OCI-LY1 (cell line): ENCODE results near the gene SP8.

Experiments used
- H2AFZ ChIP-seq: fragments of 200-600 bp; sonication (generic), shearing (Covaris generic); 2 replicates; pipeline ENCODE4 v1.6.0; 2014; ENCODE audit warnings: antibody characterized with exemption, mild to moderate bottlenecking, low read length
- H3F3A ChIP-seq: fragments of 200-600 bp; sonication (generic), shearing (Covaris generic); 2 replicates; pipeline ENCODE4 v1.6.0; 2014; ENCODE audit warnings: mild to moderate bottlenecking, antibody characterized with exemption, low read length, moderate library complexity; ENCODE audit not compliant: insufficient read depth
- H3K27ac ChIP-seq: fragments of 200-600 bp; sonication (generic); 2 replicates; pipeline ENCODE4 v1.5.1; 2014; ENCODE audit warnings: low read length, mixed run types, mild to moderate bottlenecking, low read depth; ENCODE audit not compliant: poor library complexity, severe bottlenecking
- H3K27me3 ChIP-seq: fragments of 200-600 bp; sonication (generic); 2 replicates; pipeline ENCODE4 v1.6.0; 2014; ENCODE audit warnings: antibody characterized with exemption, mild to moderate bottlenecking, low read length, moderate library complexity; ENCODE audit not compliant: insufficient read depth
- H3K36me3 ChIP-seq: fragments of 200-600 bp; sonication (generic); 2 replicates; pipeline ENCODE4 v1.6.1; 2014; ENCODE audit warnings: mild to moderate bottlenecking, antibody characterized with exemption, low read length, moderate library complexity, mixed read lengths; ENCODE audit not compliant: insufficient read depth
- H3K4me1 ChIP-seq: fragments of 200-600 bp; sonication (generic); 2 replicates; pipeline ENCODE4 v1.5.1; 2014; ENCODE audit warnings: mild to moderate bottlenecking, low read length, moderate library complexity; ENCODE audit not compliant: insufficient read depth, severe bottlenecking
- H3K4me2 ChIP-seq: fragments of 200-600 bp; sonication (generic), shearing (Covaris generic); 2 replicates; pipeline ENCODE4 v1.6.1; 2014; ENCODE audit warnings: low read length
- H3K4me3 ChIP-seq: fragments of 200-600 bp; sonication (generic); 2 replicates; pipeline ENCODE4 v1.5.1; 2014; ENCODE audit warnings: low read length, low read depth, mild to moderate bottlenecking, mixed read lengths; ENCODE audit not compliant: poor library complexity, severe bottlenecking
- H3K79me2 ChIP-seq: fragments of 200-600 bp; shearing (Covaris generic); 2 replicates; pipeline ENCODE4 v1.6.1; 2016; ENCODE audit warnings: mixed run types, low read length, mixed read lengths; ENCODE audit not compliant: insufficient read depth
- H3K9ac ChIP-seq: fragments of 200-600 bp; sonication (generic), shearing (Covaris generic); 2 replicates; pipeline ENCODE4 v1.6.1; 2014; ENCODE audit warnings: mild to moderate bottlenecking, low read length, mixed read lengths
- H3K9me2 ChIP-seq: fragments of 200-600 bp; sonication (generic), shearing (Covaris generic); 2 replicates; pipeline ENCODE4 v1.6.1; 2014; ENCODE audit warnings: low read depth, mild to moderate bottlenecking, low read length, mixed read lengths
- H3K9me3 ChIP-seq: fragments of 200-600 bp; shearing (Covaris generic); 2 replicates; pipeline ENCODE4 v1.6.1; 2014; ENCODE audit warnings: low read length, mixed read lengths
- H4K20me1 ChIP-seq: fragments of 200-600 bp; sonication (generic), shearing (Covaris generic); 2 replicates; pipeline ENCODE4 v1.6.0; 2016; ENCODE audit warnings: mild to moderate bottlenecking, low read length; ENCODE audit not compliant: insufficient read depth
- CTCF ChIP-seq: fragments of 200-600 bp; sonication (generic), shearing (Covaris generic); IDR thresholded peaks from 2 replicates; pipeline ENCODE4 v1.5.1; 2017; ENCODE audit warnings: mild to moderate bottlenecking, antibody characterized with exemption, low read length, moderate library complexity, mixed read lengths
- EZH2 ChIP-seq: fragments of 200-600 bp; sonication (generic), shearing (Covaris generic); IDR thresholded peaks from 2 replicates; pipeline ENCODE4 v1.8.0; 2017; ENCODE audit warnings: borderline replicate concordance, mixed run types, mild to moderate bottlenecking, antibody characterized with exemption, low read length, moderate library complexity, mixed read lengths

SP8 gene

GRCh38 chr7:20754001-20754400, 32.7 kb downstream of the SP8 start:
- Histone ChIP-seq H3K4me2 (no peak overlapping the region), H3K9me3 (no peaks in the 10 kb centered on the region), H3K4me3 (no peak overlapping the region), H3K27me3 (no peaks in the 10 kb centered on the region; the same call in 1 of the 2 replicates), H2AFZ (no peak overlapping the region), H3K36me3 (no peaks in the 10 kb centered on the region), H3K9ac (no peak overlapping the region), H3K27ac (no peak overlapping the region), H3F3A (no peaks in the 10 kb centered on the region), H3K9me2 (no peaks in the 10 kb centered on the region), H3K4me1 (no peaks in the 10 kb centered on the region), H3K79me2 (no peaks in the 10 kb centered on the region), H4K20me1 (no peaks in the 10 kb centered on the region)
- no peak for TF ChIP-seq CTCF
- TF ChIP-seq EZH2 = no peak

GRCh38 chr7:20749906-20750305, 36.8 kb downstream of the SP8 start:
- no peaks in the 10 kb centered on the region for H3K9me3 ChIP-seq
- H4K20me1 ChIP-seq = no peaks in the 10 kb centered on the region
- no peak overlapping the region for H3K9ac ChIP-seq
- no peak overlapping the region for H3K27ac ChIP-seq
- H2AFZ ChIP-seq = no peak overlapping the region
- no peaks in the 10 kb centered on the region for H3K4me1 ChIP-seq
- no peaks in the 10 kb centered on the region for H3K79me2 ChIP-seq
- H3K36me3 ChIP-seq = no peaks in the 10 kb centered on the region
- no peaks in the 10 kb centered on the region for H3F3A ChIP-seq
- H3K4me2 ChIP-seq = no peak overlapping the region
- H3K4me3 ChIP-seq = no peak overlapping the region
- TF ChIP-seq EZH2 (no peak), CTCF (no peak)
- no peaks in the 10 kb centered on the region; the same call in none of the 2 replicates for H3K27me3 ChIP-seq
- no peaks in the 10 kb centered on the region for H3K9me2 ChIP-seq

DNA sequence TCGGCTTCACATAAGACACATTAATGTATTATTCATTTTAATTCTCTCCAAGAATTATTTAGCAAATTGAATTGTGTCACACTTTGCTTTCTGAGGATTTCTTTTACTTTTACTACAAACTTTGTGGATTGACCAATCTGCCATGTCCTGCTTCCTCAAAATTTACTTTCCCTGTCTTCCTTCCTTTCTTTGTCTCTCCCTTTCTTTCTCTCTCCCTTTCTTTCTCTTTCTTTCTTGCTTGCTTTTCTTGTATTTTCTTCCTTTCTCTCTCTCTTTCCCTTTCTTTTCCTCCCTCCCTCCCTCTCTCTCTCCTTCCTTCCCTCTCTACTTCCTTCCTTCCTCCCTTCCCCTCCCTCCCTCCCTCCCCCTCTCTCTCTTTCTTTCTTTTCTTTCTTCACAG, 37.8 kb downstream of the SP8 start:
- Histone ChIP-seq H3K27me3 (no peaks in the 10 kb centered on the region; the same call in none of the 2 replicates), H3K36me3 (no peaks in the 10 kb centered on the region), H3K9me3 (no peaks in the 10 kb centered on the region), H3K4me3 (no peak overlapping the region), H3K4me1 (no peaks in the 10 kb centered on the region), H3K27ac (no peak overlapping the region), H3K9ac (no peak overlapping the region), H3K79me2 (no peaks in the 10 kb centered on the region), H2AFZ (no peak overlapping the region), H4K20me1 (no peaks in the 10 kb centered on the region), H3F3A (no peaks in the 10 kb centered on the region), H3K4me2 (no peak overlapping the region), H3K9me2 (no peaks in the 10 kb centered on the region)
- TF ChIP-seq CTCF (no peak), EZH2 (no peak)
